Calu3 (cell line): ENCODE data around the gene GFY. TPM values are rescaled to one million over a fixed set of nuclear protein-coding genes. Genes with fewer than 3 reads are reported as not detected.

ENCODE experiments used
- BruUV-seq: library from RNA; stranded (reverse); fragments of 400-500 nt; replicated peaks from 2 replicates; lab custom pipeline; 2021; lab: Mats Ljungman, UMichigan
- CTCF ChIA-PET: fragments of 300-600 bp; sonication (Branson Sonifier 250); formaldehyde crosslinking; loops from one replicate; lab custom pipeline; 2022; ENCODE audit warnings: antibody characterized with exemption; lab: Charles Lee
- DNase-seq: peaks from one replicate; pipeline ENCODE4 v3.0.0; 2022
- H3K27ac Mint-ChIP-seq: one replicate; pipeline ENCODE4 v1.8.0; 2022; ENCODE audit warnings: mixed read lengths; ENCODE audit not compliant: unreplicated experiment
- H3K27me3 Mint-ChIP-seq: one replicate; pipeline ENCODE4 v1.8.0; 2022; ENCODE audit warnings: mixed read lengths; ENCODE audit not compliant: unreplicated experiment
- H3K36me3 Mint-ChIP-seq: one replicate; pipeline ENCODE4 v1.8.0; 2022; ENCODE audit warnings: mild to moderate bottlenecking, moderate library complexity, mixed read lengths; ENCODE audit not compliant: insufficient read depth, unreplicated experiment
- H3K4me1 Mint-ChIP-seq: one replicate; pipeline ENCODE4 v1.8.0; 2022; ENCODE audit warnings: mild to moderate bottlenecking, low read depth, mixed read lengths; ENCODE audit not compliant: unreplicated experiment
- H3K4me3 Mint-ChIP-seq: one replicate; pipeline ENCODE4 v1.8.0; 2022; ENCODE audit warnings: mild to moderate bottlenecking, low read depth, moderate library complexity, mixed read lengths; ENCODE audit not compliant: unreplicated experiment
- H3K9me3 Mint-ChIP-seq: one replicate; pipeline ENCODE4 v1.8.0; 2022; ENCODE audit warnings: low read depth, mixed read lengths; ENCODE audit not compliant: unreplicated experiment
- CTCF ChIP-seq: fragments of 200-600 bp; IDR thresholded peaks from one replicate; pipeline ENCODE4 v1.8.0; 2022; ENCODE audit warnings: antibody characterized with exemption; ENCODE audit not compliant: unreplicated experiment
- intact Hi-C: fragments of 100-400 bp; cut with micrococcal nuclease; formaldehyde crosslinking; loops from one replicate; pipeline ENCODE4 v1.10.0; 2022; ENCODE audit not compliant: unreplicated experiment
- total RNA-seq: library from RNA; stranded (reverse); gene quantifications from 2 replicates; pipeline ENCODE4 v1.2.3, GENCODE V29; 2022

Gene GFY
- total RNA-seq, 1 experiment from 2014 or later: not detected

- Mint-ChIP-seq H3K27me3 (peaks cover 66% of the 10 kb centered on the region), H3K27ac (no peak overlapping the region), H3K4me3 (no peak overlapping the region), H3K4me1 (peaks cover 5% of the 10 kb centered on the region), H3K36me3 (no peaks in the 10 kb centered on the region), H3K9me3 (no peaks in the 10 kb centered on the region)
- TF ChIP-seq CTCF: no peak
- DNase-seq: no peak
- no TSS peak for BruUV-seq
- intact Hi-C loops: no loop called here
- CTCF ChIA-PET: interaction anchor here (0.5 to 1.2 kb wide), 2 partner anchors 9 to 44 kb away, joined by 3 read pairs; no protein-coding TSS in a partner anchor
Measured at GRCh38 chr19:49396738-49397505, 28.3 kb upstream of the GFY start.

- Mint-ChIP-seq H3K4me1 (no peaks in the 10 kb centered on the region), H3K9me3 (no peaks in the 10 kb centered on the region), H3K36me3 (no peaks in the 10 kb centered on the region), H3K4me3 (no peak overlapping the region), H3K27ac (no peak overlapping the region), H3K27me3 (peaks cover 56% of the 10 kb centered on the region)
- TF ChIP-seq CTCF: no peak
- no peak for DNase-seq
- CTCF ChIA-PET: interaction anchor here (0.7 to 1.2 kb wide), 2 partner anchors 8 to 41 kb away, joined by 3 to 12 read pairs; no protein-coding TSS in a partner anchor
- BruUV-seq: no TSS peak
- intact Hi-C loops: no loop called here
Measured at GRCh38 chr19:49398001-49398615, 27.1 kb upstream of the GFY start.

- Mint-ChIP-seq H3K4me1 (no peaks in the 10 kb centered on the region), H3K27me3 (peaks cover 61% of the 10 kb centered on the region), H3K36me3 (no peaks in the 10 kb centered on the region), H3K4me3 (no peak overlapping the region), H3K9me3 (no peaks in the 10 kb centered on the region), H3K27ac (no peak overlapping the region)
- TF ChIP-seq CTCF: no peak
- CTCF ChIA-PET: no interaction called here
- no TSS peak for BruUV-seq
- intact Hi-C loops: no loop called here
- DNase-seq: no peak
Measured at GRCh38 chr19:49398931-49399330, 26.3 kb upstream of the GFY start.

- DNase-seq: no peak
- Mint-ChIP-seq H3K27me3 (peaks cover 56% of the 10 kb centered on the region), H3K36me3 (no peaks in the 10 kb centered on the region), H3K9me3 (no peaks in the 10 kb centered on the region), H3K4me3 (no peak overlapping the region), H3K27ac (no peak overlapping the region), H3K4me1 (no peaks in the 10 kb centered on the region)
- BruUV-seq: no TSS peak
- intact Hi-C loops: no loop called here
- CTCF ChIA-PET: interaction anchor here (0.7 kb wide), 1 partner anchor 53 kb away, joined by 3 read pairs; the partner anchor contains the start of gene ALDH16A1
- TF ChIP-seq CTCF: no peak
Measured at GRCh38 chr19:49400029-49400428, 25.2 kb upstream of the GFY start.
